ENCODE results near the gene CACNA1S.

DNA sequence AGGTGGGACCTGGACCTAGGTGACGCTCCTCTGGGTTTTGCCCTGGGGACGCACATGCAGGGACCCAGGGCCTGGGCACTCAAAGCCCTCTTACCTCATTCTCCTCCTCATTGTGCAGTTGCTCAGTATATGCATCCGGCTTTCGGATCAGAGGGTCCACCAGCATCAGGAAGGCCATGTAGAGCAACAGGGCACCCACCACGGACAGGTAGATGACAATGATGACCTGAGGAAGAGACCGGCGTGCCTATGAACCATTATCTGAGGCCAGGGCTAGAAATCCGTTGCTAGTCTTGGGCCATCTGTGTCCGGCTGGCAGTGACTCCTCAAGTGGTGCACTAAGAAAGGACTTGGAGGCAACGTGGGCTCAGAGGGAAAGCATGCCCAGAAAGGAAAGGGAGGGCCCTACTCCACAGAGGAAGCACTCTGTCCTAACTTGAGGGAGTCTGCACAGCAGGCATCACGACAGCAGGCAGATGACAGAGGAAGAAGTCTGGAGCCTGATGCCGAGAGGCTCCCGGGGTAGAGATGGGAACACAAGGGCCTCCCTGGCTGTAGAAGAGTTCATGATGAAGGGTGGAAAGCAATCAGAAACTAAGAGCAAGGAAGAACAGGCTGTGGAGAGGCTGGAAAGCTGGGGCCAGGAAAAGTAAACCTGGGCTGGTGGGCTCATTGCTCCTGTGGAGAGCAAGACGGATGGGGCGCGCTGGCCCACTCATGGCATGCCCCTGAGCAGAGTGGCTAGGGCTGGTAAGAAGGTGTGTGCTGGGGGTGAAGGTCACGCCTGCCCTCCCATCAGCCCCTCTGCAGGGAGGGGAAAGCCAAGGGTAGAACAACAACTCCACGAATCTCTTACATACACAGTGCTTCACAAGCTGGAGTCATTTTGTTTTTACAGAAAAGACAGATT is 31.8 kb upstream of the CACNA1S start:
- TF ChIP-seq TAF1 (IDR thresholded peaks at IDR 0.05; ENCODE audit: borderline replicate concordance, low read depth, low read length) = no peak
- TF ChIP-seq POLR2AphosphoS5 (IDR thresholded peaks at IDR 0.05; ENCODE audit: low read depth, low read length) = no peak

All from GM12892 (cell line).